Transverse colon (tissue), 4 donors: ENCODE measurements around the gene MAGI1. TPM values are rescaled to one million over a fixed set of nuclear protein-coding genes. Genes with fewer than 3 reads are reported as not detected.

Experiments
- DNase-seq: peaks from one replicate; pipeline ENCODE4 v3.0.0-alpha.2; 2019
- H3K27ac ChIP-seq, 4 donors: fragments of 200-600 bp; sonication (generic); 2 replicates each; pipeline ENCODE4 v1.5.1; 2016 to 2018; ENCODE audit warnings: inconsistent platforms in 4 of 4
- H3K27me3 ChIP-seq: fragments of 200-600 bp; sonication (generic); 2 replicates; pipeline ENCODE4 v1.5.1; 2017; ENCODE audit warnings: inconsistent platforms
- H3K36me3 ChIP-seq, 4 donors: fragments of 200-600 bp; sonication (generic); 2 replicates each; pipeline ENCODE4 v1.5.1; 2017 to 2019; ENCODE audit warnings: inconsistent platforms in 4 of 4
- H3K4me1 ChIP-seq, 4 donors: fragments of 200-600 bp; sonication (generic); 2 replicates each; pipeline ENCODE4 v1.5.1; 2017 to 2020; ENCODE audit warnings: inconsistent platforms in 4 of 4
- H3K4me3 ChIP-seq, 4 donors: fragments of 200-600 bp; sonication (generic); 1 replicate in 1 of 4; 2 replicates in 3 of 4; pipeline versions ENCODE4 v1.5.1 to v1.6.1; 2017 to 2019; ENCODE audit warnings: inconsistent platforms in 4 of 4
- H3K9me3 ChIP-seq, 2 donors: fragments of 200-600 bp; sonication (generic); 2 replicates each; pipeline ENCODE4 v1.5.1; 2017 to 2019; ENCODE audit warnings: inconsistent platforms in 2 of 2
- CTCF ChIP-seq, 5 experiments: fragments of 200-600 bp in 3 of 5; fragments of 450-650 bp in 2 of 5; sonication (generic) in 3 of 5; IDR thresholded peaks; 1 replicate in 2 of 5; 2 replicates in 3 of 5; pipeline ENCODE4 v1.5.1; 2016 to 2017; ENCODE audit warnings: antibody characterized with exemption in 5 of 5, inconsistent platforms in 3 of 5, mild to moderate bottlenecking in 2 of 5, moderate library complexity in 1 of 5
- EP300 ChIP-seq: sonication (generic); formaldehyde crosslinking; IDR thresholded peaks from one replicate; pipeline ENCODE4 v1.6.1; 2017; ENCODE audit warnings: antibody characterized with exemption, low read depth
- POLR2A ChIP-seq: fragments of 450-650 bp; IDR thresholded peaks from one replicate; pipeline ENCODE4 v1.6.1; 2016; ENCODE audit warnings: antibody characterized with exemption, mild to moderate bottlenecking, moderate library complexity
- POLR2AphosphoS5 ChIP-seq, 3 donors: sonication (generic); formaldehyde crosslinking; IDR thresholded peaks; one replicate each; pipeline ENCODE4 v1.6.1; 2016; ENCODE audit warnings: antibody characterized with exemption in 3 of 3
- WGBS, 2 donors: methylation state at CpG; one replicate each; pipeline ENCODE4 v1.1.5; 2018; ENCODE audit warnings: low coverage in 1 of 2; 5-methylcytosine and 5-hydroxymethylcytosine counted together
- in situ Hi-C, 4 donors: fragments of 200-750 bp; cut with MboI; loops; one replicate each; pipeline versions ENCODE4 v1.15.0 to v1.15.1; 2017; ENCODE audit warnings: low sequenced_read_pairs in 3 of 4, low pct_ligation_motif_present in 1 of 4, low pct_unique_long_range_greater_than_20kb in 1 of 4
- intact Hi-C: fragments of 100-400 bp; cut with DNase I; formaldehyde crosslinking; loops from one replicate; pipeline ENCODE4 v1.15.1; 2023; ENCODE audit warnings: low total_unique reads
- total RNA-seq, 4 donors: library from RNA; depleted of rRNA; stranded (reverse); fragments of >200 nt; gene quantifications; one replicate each; pipeline ENCODE4 v1.1.0, GENCODE V29; 2016

MAGI1 gene
- total RNA-seq, 4 donors from 2014 or later = 50.8 to 190 (median 67.4) TPM

DNA sequence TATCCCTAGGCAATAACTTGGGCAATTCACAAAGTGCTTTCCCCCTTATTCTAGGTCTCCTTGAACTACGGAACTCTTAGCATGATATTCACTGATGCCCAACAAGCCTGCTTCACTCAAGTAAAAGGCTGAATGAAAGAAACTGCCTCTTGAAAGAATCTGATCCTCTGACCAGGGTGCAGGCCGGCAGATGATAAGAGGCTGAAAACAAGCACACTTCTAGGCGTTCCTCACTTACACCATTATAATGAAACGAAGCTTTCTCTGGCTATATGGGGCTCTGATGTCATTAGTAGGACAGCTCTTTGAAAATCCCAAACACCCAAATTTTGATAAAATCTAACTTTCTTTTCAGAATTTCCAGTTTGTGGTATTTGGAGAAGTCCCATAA, 28.4 kb downstream of the MAGI1 start:
- Histone ChIP-seq H3K27ac (no peak overlapping the region), H3K9me3 (no peaks in the 10 kb centered on the region), H3K27me3 (no peaks in the 10 kb centered on the region), H3K36me3 (no peaks in the 10 kb centered on the region), H3K4me1 (peaks cover 0 to 4% (median 2%) of the 10 kb centered on the region in 4 donors), H3K4me3 (no peak overlapping the region)
- DNase-seq = no peak
- in situ Hi-C loops (no loop called here), intact Hi-C loops (no loop called here)
- TF ChIP-seq EP300 (no peak), CTCF (IDR thresholded peaks at IDR 0.05) (no peak), POLR2A (no peak), POLR2AphosphoS5 (IDR thresholded peaks at IDR 0.05) (no peak)
- 50 to 85% methylated on average over 1 to 4 of the region's 4 CpGs for WGBS, 2 donors

DNA sequence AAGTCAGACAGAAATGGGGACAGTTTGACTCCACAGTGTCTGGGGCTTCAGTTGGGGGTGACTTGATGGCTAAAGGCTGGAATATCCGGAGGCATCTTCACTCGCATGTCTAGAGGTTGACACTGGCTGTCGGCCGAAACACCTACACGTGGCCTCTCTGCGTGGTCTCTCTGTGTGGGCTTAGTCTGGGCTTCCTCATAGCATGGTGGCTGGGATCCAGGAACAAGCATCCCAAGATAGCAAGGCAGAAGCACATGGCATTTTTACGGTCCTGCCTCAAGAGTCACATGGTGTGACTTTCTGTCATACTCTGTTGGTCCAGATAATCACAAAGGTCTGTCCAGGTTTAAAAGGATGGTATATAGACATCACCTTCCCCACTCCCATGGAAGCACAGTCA, 34.5 kb downstream of the MAGI1 start:
- no peaks in the 10 kb centered on the region for H3K27me3 ChIP-seq
- no peaks in the 10 kb centered on the region for H3K4me1 ChIP-seq
- no peak overlapping the region for H3K27ac ChIP-seq
- in situ Hi-C loops (no loop called here), intact Hi-C loops (no loop called here)
- no peak for DNase-seq
- TF ChIP-seq EP300 (no peak), CTCF (IDR thresholded peaks at IDR 0.05) (no peak), POLR2AphosphoS5 (IDR thresholded peaks at IDR 0.05) (no peak), POLR2A (no peak)
- WGBS, 2 donors = 95% methylated on average over 7 of the region's 7 CpGs; no CpG with 5 or more reads in 1 of the 2 donors
- H3K9me3 ChIP-seq = no peaks in the 10 kb centered on the region
- no peaks in the 10 kb centered on the region for H3K36me3 ChIP-seq
- H3K4me3 ChIP-seq = no peak overlapping the region

DNA sequence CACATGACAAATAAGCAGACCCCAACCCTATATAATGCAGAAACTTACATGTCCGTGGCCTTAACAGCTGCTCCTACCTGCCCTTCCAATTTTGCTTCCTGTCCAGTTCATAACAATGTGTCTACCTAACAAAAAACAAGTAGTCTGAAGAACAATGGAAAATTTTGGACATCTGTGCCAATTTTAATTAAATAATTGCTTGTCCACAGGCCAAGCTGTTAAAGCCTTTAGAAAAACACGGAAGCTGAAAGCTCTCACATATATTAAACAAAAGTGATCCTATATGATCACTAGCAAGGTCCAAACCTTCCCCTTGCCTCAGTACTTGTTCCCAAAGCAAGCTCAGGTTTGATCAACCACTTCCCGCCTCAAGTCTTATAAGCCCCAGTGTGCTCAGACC, 37.1 kb downstream of the MAGI1 start:
- Histone ChIP-seq H3K9me3 (no peaks in the 10 kb centered on the region), H3K36me3 (no peaks in the 10 kb centered on the region), H3K4me1 (no peaks in the 10 kb centered on the region), H3K4me3 (no peak overlapping the region), H3K27me3 (no peaks in the 10 kb centered on the region), H3K27ac (no peak overlapping the region)
- no peak for DNase-seq
- TF ChIP-seq EP300 (no peak), POLR2AphosphoS5 (IDR thresholded peaks at IDR 0.05) (no peak), CTCF (IDR thresholded peaks at IDR 0.05) (no peak), POLR2A (no peak)
- intact Hi-C loops = loop anchor here (2.0 kb wide), 1 partner anchor 73 kb away; no protein-coding TSS in a partner anchor
- 79 to 100% methylated on average over 1 to 3 of the region's 3 CpGs for WGBS, 2 donors
- in situ Hi-C loops = no loop called here

GRCh38 chr3:66000506-66000905, 38.2 kb downstream of the MAGI1 start:
- no peaks in the 10 kb centered on the region for H3K36me3 ChIP-seq
- H3K9me3 ChIP-seq = no peaks in the 10 kb centered on the region
- H3K4me1 ChIP-seq = no peaks in the 10 kb centered on the region
- in situ Hi-C loops (no loop called here), intact Hi-C loops (loop anchor here (2.0 kb wide), 1 partner anchor 72 kb away; no protein-coding TSS in a partner anchor)
- no peak overlapping the region for H3K27ac ChIP-seq
- DNase-seq = no peak
- no peak overlapping the region for H3K4me3 ChIP-seq
- H3K27me3 ChIP-seq = no peaks in the 10 kb centered on the region
- TF ChIP-seq CTCF (IDR thresholded peaks at IDR 0.05) = no peak
- no peak for TF ChIP-seq POLR2AphosphoS5 (IDR thresholded peaks at IDR 0.05)
- no peak for TF ChIP-seq POLR2A
- TF ChIP-seq EP300 = no peak
